ENCODE results near the gene DNAH14.

DNA sequence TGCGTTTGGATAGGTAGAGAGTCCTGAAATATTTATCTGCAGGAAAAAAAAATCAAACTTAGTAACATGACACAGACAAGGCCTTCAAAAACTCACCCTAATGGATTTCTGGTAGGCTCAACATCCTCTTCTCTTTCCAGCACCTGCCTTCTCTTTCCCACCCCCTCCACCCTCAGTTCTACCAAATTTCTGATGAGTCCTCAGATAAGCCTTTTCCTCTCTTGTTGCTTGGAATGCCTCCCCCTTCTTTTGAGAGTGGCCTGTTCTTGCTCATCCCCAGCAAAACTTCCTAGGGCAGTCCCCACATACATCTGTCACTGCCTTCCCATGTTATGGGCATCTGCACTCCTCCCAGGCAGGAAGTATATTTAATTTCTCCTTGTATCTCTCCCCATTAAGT lies 506.0 kb downstream of the DNAH14 start:
- TF ChIP-seq, protein P1, sequence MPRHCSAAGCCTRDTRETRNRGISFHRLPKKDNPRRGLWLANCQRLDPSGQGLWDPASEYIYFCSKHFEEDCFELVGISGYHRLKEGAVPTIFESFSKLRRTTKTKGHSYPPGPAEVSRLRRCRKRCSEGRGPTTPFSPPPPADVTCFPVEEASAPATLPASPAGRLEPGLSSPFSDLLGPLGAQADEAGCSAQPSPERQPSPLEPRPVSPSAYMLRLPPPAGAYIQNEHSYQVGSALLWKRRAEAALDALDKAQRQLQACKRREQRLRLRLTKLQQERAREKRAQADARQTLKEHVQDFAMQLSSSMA (CRISPR knock-in tag; IDR thresholded peaks at IDR 0.05) = no peak
- TF ChIP-seq BCL6 (CRISPR knock-in tag; IDR thresholded peaks at IDR 0.05) (no peak), ZSCAN21 (CRISPR knock-in tag; IDR thresholded peaks at IDR 0.05; ENCODE audit: borderline replicate concordance) (no peak), ATF7 (IDR thresholded peaks at IDR 0.05) (no peak), ATF7 (CRISPR knock-in tag; IDR thresholded peaks at IDR 0.05) (no peak), SP2 (CRISPR knock-in tag; IDR thresholded peaks at IDR 0.05) (no peak), HNRNPH1 (optimal IDR thresholded peaks at IDR 0.05; ENCODE audit: low read depth, low read length) (no peak), NR2F2 (IDR thresholded peaks at IDR 0.05; ENCODE audit: borderline replicate concordance, low read depth) (no peak), JUNB (CRISPR knock-in tag; IDR thresholded peaks at IDR 0.05; ENCODE audit: borderline replicate concordance) (no peak), ZFP36 (IDR thresholded peaks at IDR 0.05; ENCODE audit: borderline replicate concordance, low read depth, low read length, partially characterized antibody) (no peak), HIVEP1 (CRISPR knock-in tag; IDR thresholded peaks at IDR 0.05) (no peak), HNRNPUL1 (IDR thresholded peaks at IDR 0.05; ENCODE audit: low read depth, low read length) (no peak)
- TF ChIP-seq, protein P2, sequence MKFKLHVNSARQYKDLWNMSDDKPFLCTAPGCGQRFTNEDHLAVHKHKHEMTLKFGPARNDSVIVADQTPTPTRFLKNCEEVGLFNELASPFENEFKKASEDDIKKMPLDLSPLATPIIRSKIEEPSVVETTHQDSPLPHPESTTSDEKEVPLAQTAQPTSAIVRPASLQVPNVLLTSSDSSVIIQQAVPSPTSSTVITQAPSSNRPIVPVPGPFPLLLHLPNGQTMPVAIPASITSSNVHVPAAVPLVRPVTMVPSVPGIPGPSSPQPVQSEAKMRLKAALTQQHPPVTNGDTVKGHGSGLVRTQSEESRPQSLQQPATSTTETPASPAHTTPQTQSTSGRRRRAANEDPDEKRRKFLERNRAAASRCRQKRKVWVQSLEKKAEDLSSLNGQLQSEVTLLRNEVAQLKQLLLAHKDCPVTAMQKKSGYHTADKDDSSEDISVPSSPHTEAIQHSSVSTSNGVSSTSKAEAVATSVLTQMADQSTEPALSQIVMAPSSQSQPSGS (CRISPR knock-in tag; IDR thresholded peaks at IDR 0.05) = no peak
- TF ChIP-seq, protein P3, sequence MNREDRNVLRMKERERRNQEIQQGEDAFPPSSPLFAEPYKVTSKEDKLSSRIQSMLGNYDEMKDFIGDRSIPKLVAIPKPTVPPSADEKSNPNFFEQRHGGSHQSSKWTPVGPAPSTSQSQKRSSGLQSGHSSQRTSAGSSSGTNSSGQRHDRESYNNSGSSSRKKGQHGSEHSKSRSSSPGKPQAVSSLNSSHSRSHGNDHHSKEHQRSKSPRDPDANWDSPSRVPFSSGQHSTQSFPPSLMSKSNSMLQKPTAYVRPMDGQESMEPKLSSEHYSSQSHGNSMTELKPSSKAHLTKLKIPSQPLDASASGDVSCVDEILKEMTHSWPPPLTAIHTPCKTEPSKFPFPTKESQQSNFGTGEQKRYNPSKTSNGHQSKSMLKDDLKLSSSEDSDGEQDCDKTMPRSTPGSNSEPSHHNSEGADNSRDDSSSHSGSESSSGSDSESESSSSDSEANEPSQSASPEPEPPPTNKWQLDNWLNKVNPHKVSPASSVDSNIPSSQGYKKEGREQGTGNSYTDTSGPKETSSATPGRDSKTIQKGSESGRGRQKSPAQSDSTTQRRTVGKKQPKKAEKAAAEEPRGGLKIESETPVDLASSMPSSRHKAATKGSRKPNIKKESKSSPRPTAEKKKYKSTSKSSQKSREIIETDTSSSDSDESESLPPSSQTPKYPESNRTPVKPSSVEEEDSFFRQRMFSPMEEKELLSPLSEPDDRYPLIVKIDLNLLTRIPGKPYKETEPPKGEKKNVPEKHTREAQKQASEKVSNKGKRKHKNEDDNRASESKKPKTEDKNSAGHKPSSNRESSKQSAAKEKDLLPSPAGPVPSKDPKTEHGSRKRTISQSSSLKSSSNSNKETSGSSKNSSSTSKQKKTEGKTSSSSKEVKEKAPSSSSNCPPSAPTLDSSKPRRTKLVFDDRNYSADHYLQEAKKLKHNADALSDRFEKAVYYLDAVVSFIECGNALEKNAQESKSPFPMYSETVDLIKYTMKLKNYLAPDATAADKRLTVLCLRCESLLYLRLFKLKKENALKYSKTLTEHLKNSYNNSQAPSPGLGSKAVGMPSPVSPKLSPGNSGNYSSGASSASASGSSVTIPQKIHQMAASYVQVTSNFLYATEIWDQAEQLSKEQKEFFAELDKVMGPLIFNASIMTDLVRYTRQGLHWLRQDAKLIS (CRISPR knock-in tag; IDR thresholded peaks at IDR 0.05) = no peak
- TF ChIP-seq, protein P4, sequence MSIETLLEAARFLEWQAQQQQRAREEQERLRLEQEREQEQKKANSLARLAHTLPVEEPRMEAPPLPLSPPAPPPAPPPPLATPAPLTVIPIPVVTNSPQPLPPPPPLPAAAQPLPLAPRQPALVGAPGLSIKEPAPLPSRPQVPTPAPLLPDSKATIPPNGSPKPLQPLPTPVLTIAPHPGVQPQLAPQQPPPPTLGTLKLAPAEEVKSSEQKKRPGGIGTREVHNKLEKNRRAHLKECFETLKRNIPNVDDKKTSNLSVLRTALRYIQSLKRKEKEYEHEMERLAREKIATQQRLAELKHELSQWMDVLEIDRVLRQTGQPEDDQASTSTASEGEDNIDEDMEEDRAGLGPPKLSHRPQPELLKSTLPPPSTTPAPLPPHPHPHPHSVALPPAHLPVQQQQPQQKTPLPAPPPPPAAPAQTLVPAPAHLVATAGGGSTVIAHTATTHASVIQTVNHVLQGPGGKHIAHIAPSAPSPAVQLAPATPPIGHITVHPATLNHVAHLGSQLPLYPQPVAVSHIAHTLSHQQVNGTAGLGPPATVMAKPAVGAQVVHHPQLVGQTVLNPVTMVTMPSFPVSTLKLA (IDR thresholded peaks at IDR 0.05) = no peak
